DOHH2 (cell line): ENCODE measurements around the gene HPCAL4.

Source experiments
- H3F3A ChIP-seq: fragments of 200-600 bp; sonication (generic), shearing (Covaris generic); 2 replicates; pipeline ENCODE4 v1.6.0; 2016; ENCODE audit warnings: antibody characterized with exemption, mild to moderate bottlenecking; ENCODE audit not compliant: control insufficient read depth, insufficient read depth
- H3K27ac ChIP-seq: fragments of 200-600 bp; sonication (generic); 2 replicates; pipeline ENCODE4 v1.5.1; 2014; ENCODE audit warnings: low read depth, mild to moderate bottlenecking, low read length, moderate library complexity
- H3K27me3 ChIP-seq: fragments of 200-600 bp; sonication (generic); 2 replicates; pipeline ENCODE4 v1.6.1; 2014; ENCODE audit warnings: mild to moderate bottlenecking, low read length, mixed read lengths; ENCODE audit not compliant: control insufficient read depth
- H3K36me3 ChIP-seq: fragments of 200-600 bp; sonication (generic); 2 replicates; pipeline ENCODE4 v1.6.1; 2014; ENCODE audit warnings: mild to moderate bottlenecking, low read length, moderate library complexity, mixed read lengths; ENCODE audit not compliant: control insufficient read depth
- H3K4me1 ChIP-seq: fragments of 200-600 bp; sonication (generic); 2 replicates; pipeline ENCODE4 v1.6.1; 2014; ENCODE audit warnings: mild to moderate bottlenecking, low read length, mixed read lengths; ENCODE audit not compliant: control insufficient read depth
- H3K4me2 ChIP-seq: fragments of 200-600 bp; sonication (generic); 2 replicates; pipeline ENCODE4 v1.6.0; 2014; ENCODE audit warnings: mild to moderate bottlenecking, low read length, moderate library complexity
- H3K4me3 ChIP-seq: fragments of 200-600 bp; sonication (generic); 2 replicates; pipeline ENCODE4 v1.5.1; 2014; ENCODE audit warnings: mild to moderate bottlenecking, low read length, mixed read lengths
- H3K79me2 ChIP-seq: fragments of 200-600 bp; sonication (generic); 2 replicates; pipeline ENCODE4 v1.6.1; 2014; ENCODE audit warnings: mild to moderate bottlenecking, low read length, mixed read lengths; ENCODE audit not compliant: control insufficient read depth
- H3K9me2 ChIP-seq: fragments of 200-600 bp; sonication (generic); replicated peaks from 2 replicates; pipeline ENCODE4 v1.6.1; 2014; ENCODE audit warnings: mild to moderate bottlenecking, low read length, mixed read lengths; ENCODE audit not compliant: control insufficient read depth
- H3K9me3 ChIP-seq: fragments of 200-600 bp; sonication (generic); 2 replicates; pipeline ENCODE4 v1.6.1; 2014; ENCODE audit warnings: antibody characterized with exemption, low read length, mixed read lengths; ENCODE audit not compliant: control insufficient read depth, insufficient read depth
- H4K20me1 ChIP-seq: fragments of 200-600 bp; sonication (generic); 2 replicates; pipeline ENCODE4 v1.6.0; 2014; ENCODE audit warnings: low read depth, mild to moderate bottlenecking, antibody characterized with exemption, low read length, moderate library complexity; ENCODE audit not compliant: control insufficient read depth, insufficient read depth
- CTCF ChIP-seq: fragments of 200-600 bp; sonication (generic); IDR thresholded peaks from one replicate; pipeline ENCODE4 v1.5.1; 2014; ENCODE audit warnings: antibody characterized with exemption, mild to moderate bottlenecking, low read depth, low read length; ENCODE audit not compliant: poor library complexity, severe bottlenecking
- EZH2phosphoT487 ChIP-seq: fragments of 200-600 bp; sonication (generic); IDR thresholded peaks from 2 replicates; pipeline ENCODE4 v1.6.1; 2017; ENCODE audit warnings: borderline replicate concordance, mild to moderate bottlenecking, antibody characterized with exemption, low read length, moderate library complexity, mixed read lengths

The HPCAL4 gene

DNA sequence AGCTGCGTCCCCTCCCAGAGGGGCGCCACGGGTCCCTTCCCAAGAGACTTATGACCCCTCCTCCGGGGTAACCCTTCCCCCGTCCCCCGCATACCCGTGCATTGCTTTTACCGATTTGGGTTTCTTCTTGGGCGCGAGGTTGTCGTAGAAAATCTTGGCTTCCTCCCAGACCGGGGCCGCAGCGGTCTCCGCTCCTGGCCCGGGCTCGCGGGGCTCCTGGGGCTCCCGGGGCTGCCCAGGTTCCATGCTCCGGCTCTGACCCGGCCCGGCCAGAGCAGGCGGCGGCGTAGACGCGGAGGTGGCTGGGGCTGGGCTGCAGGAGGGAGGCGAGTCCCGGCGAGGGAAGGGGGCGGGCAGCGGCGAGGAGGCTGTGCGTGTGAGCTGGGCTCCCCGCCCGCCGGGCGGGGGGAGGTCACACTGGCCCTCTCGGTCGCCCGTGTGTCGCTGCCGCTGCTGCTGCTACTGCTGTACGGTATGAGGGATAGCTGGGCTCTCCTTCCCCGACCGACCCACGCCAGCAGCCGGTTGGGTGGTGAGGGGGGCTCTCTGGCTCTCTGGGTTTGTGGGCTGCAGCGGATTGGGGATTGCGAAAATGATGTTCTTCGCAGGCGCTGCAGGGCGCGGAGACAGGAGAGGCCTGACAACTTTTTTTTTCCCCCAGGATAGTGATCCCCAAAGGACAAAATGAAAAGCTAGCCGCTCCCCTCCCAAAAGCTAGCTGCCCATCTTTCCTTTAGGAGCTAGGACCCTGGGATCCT is 19.3 kb downstream of the HPCAL4 start, which contains the start of gene NT5C1A:
Gene NT5C1A (minus strand): TSS at position 315 of the 758 bp plus-strand sequence. CDS start 69 bp downstream, at position 246.
- no peak for TF ChIP-seq CTCF
- Histone ChIP-seq H3K79me2 (no peaks in the 10 kb centered on the region), H3K27ac (no peak within 1 kb of the TSS), H3K9me2 (no peaks in the 10 kb centered on the region), H3K36me3 (no peaks in the 10 kb centered on the region), H3K4me2 (no peak within 1 kb of the TSS), H3F3A (no peaks in the 10 kb centered on the region), H3K27me3 (peaks cover 32% of the 10 kb centered on the region), H3K9me3 (no peaks in the 10 kb centered on the region), H3K4me3 (no peak within 1 kb of the TSS), H3K4me1 (no peaks in the 10 kb centered on the region), H4K20me1 (no peaks in the 10 kb centered on the region)

DNA sequence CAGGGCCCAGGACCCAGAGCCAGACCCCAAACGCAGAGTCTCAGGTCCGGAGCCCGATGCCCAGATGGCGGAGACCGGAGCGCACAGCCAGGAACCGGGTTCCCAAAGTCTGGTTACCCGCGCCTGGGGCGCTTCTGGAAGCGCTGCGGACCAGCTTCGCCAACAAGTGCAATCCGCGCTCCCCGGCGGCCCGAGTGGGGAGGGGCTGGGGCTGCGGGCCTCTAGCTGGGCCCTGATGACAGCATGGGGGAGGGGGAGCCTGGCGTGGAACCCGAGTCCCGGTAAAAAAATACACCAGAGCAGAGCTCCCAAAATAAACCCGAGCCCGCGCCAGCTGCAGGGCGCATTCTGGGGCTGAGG is 19.8 kb downstream of the HPCAL4 start:
- Histone ChIP-seq H3K4me3 (no peak overlapping the region), H4K20me1 (no peaks in the 10 kb centered on the region), H3K27me3 (peaks cover 32% of the 10 kb centered on the region), H3F3A (no peaks in the 10 kb centered on the region), H3K36me3 (no peaks in the 10 kb centered on the region), H3K9me3 (no peaks in the 10 kb centered on the region), H3K27ac (no peak overlapping the region), H3K4me1 (no peaks in the 10 kb centered on the region), H3K79me2 (no peaks in the 10 kb centered on the region), H3K9me2 (no peaks in the 10 kb centered on the region), H3K4me2 (no peak overlapping the region)
- no peak for TF ChIP-seq EZH2phosphoT487
- TF ChIP-seq CTCF, result no peak

GRCh38 chr1:39670689-39671088 is 20.5 kb downstream of the HPCAL4 start:
- H3K36me3 ChIP-seq, result no peaks in the 10 kb centered on the region
- no peaks in the 10 kb centered on the region for H4K20me1 ChIP-seq
- peaks cover 32% of the 10 kb centered on the region for H3K27me3 ChIP-seq
- no peaks in the 10 kb centered on the region for H3K4me1 ChIP-seq
- no peaks in the 10 kb centered on the region for H3F3A ChIP-seq
- H3K27ac ChIP-seq, result no peak overlapping the region
- no peaks in the 10 kb centered on the region for H3K9me2 ChIP-seq
- no peaks in the 10 kb centered on the region for H3K9me3 ChIP-seq
- no peak overlapping the region for H3K4me3 ChIP-seq
- H3K4me2 ChIP-seq, result no peak overlapping the region
- no peak for TF ChIP-seq CTCF
- no peak for TF ChIP-seq EZH2phosphoT487
- no peaks in the 10 kb centered on the region for H3K79me2 ChIP-seq
